Measurements from ENCODE around the gene HCK. TPM values are rescaled to one million over a fixed set of nuclear protein-coding genes. Genes with fewer than 3 reads are reported as not detected.
A peak's percentile ranks its signal among the peaks of the same experiment; 100 is the strongest.

Gene HCK
- total and polyA plus RNA-seq, 8 donors = 0.42 to 12.9 (median 2.2) TPM

GRCh38 chr20:32006841-32007786, 44.9 kb upstream of the HCK start:
- no peak for ATAC-seq
- H3K27ac ChIP-seq = no peak overlapping the region
- no peak overlapping the region for H3K4me3 ChIP-seq

GRCh38 chr20:32007787-32008616, 44.0 kb upstream of the HCK start:
- TF ChIP-seq CTCF (IDR thresholded peaks at IDR 0.05) = no peak
- H3K4me1 ChIP-seq = no peaks in the 10 kb centered on the region
- FAIRE-seq = no peak
- WGBS, 2 donors = 33 to 34% methylated on average over 10 of the region's 10 CpGs
- no peak overlapping the region for H3K27ac ChIP-seq
- intact Hi-C loops (cut with DNase I) = no loop called here
- ATAC-seq = peak in 2 of 4 donors; percentile 11 to 46
- H3K4me3 ChIP-seq = no peak overlapping the region
- H3K27me3 ChIP-seq = peaks cover 0 to 3% (median 0%) of the 10 kb centered on the region in 4 donors
- H3K36me3 ChIP-seq = no peaks in the 10 kb centered on the region
- no peak for DNase-seq
- H3K9me3 ChIP-seq = no peaks in the 10 kb centered on the region

More at GRCh38 chr20:32006841-32007786, 44.9 kb upstream of the HCK start:
- intact Hi-C loops (cut with DNase I) = no loop called here
- no peak for TF ChIP-seq CTCF (IDR thresholded peaks at IDR 0.05)
- WGBS, 2 donors = 32 to 38% methylated on average over 8 of the region's 8 CpGs
- DNase-seq = no peak
- H3K4me1 ChIP-seq = no peaks in the 10 kb centered on the region
- FAIRE-seq = no peak
- H3K27me3 ChIP-seq = peaks cover 0 to 3% (median 0%) of the 10 kb centered on the region in 4 donors
- H3K9me3 ChIP-seq = no peaks in the 10 kb centered on the region
- H3K36me3 ChIP-seq = no peaks in the 10 kb centered on the region

GRCh38 chr20:32009564-32009963, 42.5 kb upstream of the HCK start:
- 64 to 75% methylated on average over 7 of the region's 7 CpGs for WGBS, 2 donors
- intact Hi-C loops (cut with DNase I) = no loop called here
- FAIRE-seq (no peak), ATAC-seq (no peak), DNase-seq (no peak)
- H3K27me3 ChIP-seq = peaks cover 0 to 3% (median 0%) of the 10 kb centered on the region in 4 donors
- no peaks in the 10 kb centered on the region for H3K4me1 ChIP-seq
- no peak overlapping the region for H3K27ac ChIP-seq
- TF ChIP-seq CTCF (IDR thresholded peaks at IDR 0.05) = no peak
- no peaks in the 10 kb centered on the region for H3K9me3 ChIP-seq
- no peaks in the 10 kb centered on the region for H3K36me3 ChIP-seq
- H3K4me3 ChIP-seq = no peak overlapping the region

- ATAC-seq (no peak), FAIRE-seq (no peak), DNase-seq (no peak)
- TF ChIP-seq CTCF (IDR thresholded peaks at IDR 0.05) = no peak
- 46 to 49% methylated on average over 2 of the region's 2 CpGs for whole genome bisulfite sequencing, 2 donors
- no peaks in the 10 kb centered on the region for H3K36me3 ChIP-seq
- no peaks in the 10 kb centered on the region for H3K4me1 ChIP-seq
- H3K4me3 ChIP-seq = no peak within 1 kb of the TSS
- no peak within 1 kb of the TSS for H3K27ac ChIP-seq
- no peaks in the 10 kb centered on the region for H3K9me3 ChIP-seq
- intact Hi-C loops (cut with DNase I) = no loop called here
- H3K27me3 ChIP-seq = peaks cover 0 to 3% (median 0%) of the 10 kb centered on the region in 4 donors
Measured at GRCh38 chr20:32010101-32010500, 41.9 kb upstream of the HCK start, which contains the start of gene CCM2L. Gene CCM2L, plus strand, starts transcription at chr20:32010438. Its CDS starts 17 bp downstream, at chr20:32010455.

Measured in pancreas (tissue), 10 donors.